Skeletal muscle tissue (tissue), 4 donors: ENCODE results near the gene RGS19. TPM values are rescaled to one million over a fixed set of nuclear protein-coding genes. Genes with fewer than 3 reads are reported as not detected.
A peak's percentile ranks its signal among the peaks of the same experiment; 100 is the strongest.

ENCODE experiments used
- H3K27ac ChIP-seq: one replicate; pipeline ENCODE4 v1.7.0; 2013; ENCODE audit warnings: mild to moderate bottlenecking, low read depth, low read length, inconsistent platforms
- H3K27me3 ChIP-seq, 3 donors: one replicate each; pipeline ENCODE4 v1.7.0; 2013; ENCODE audit warnings: low read length in 3 of 3; ENCODE audit not compliant: control insufficient read depth in 3 of 3, insufficient read depth in 3 of 3
- H3K36me3 ChIP-seq, 3 donors: one replicate each; pipeline ENCODE4 v1.7.0; 2013; ENCODE audit warnings: low read length in 3 of 3; ENCODE audit not compliant: control insufficient read depth in 3 of 3, insufficient read depth in 3 of 3
- H3K4me1 ChIP-seq, 3 donors: one replicate each; pipeline ENCODE4 v1.7.0; 2013; ENCODE audit warnings: low read length in 3 of 3, mild to moderate bottlenecking in 3 of 3; ENCODE audit not compliant: control insufficient read depth in 3 of 3, insufficient read depth in 3 of 3
- H3K4me3 ChIP-seq, 3 donors: one replicate each; pipeline ENCODE4 v1.7.0; 2013; ENCODE audit warnings: low read length in 3 of 3
- H3K9ac ChIP-seq, 3 donors: one replicate each; pipeline ENCODE4 v1.7.0; 2013; ENCODE audit warnings: low read length in 3 of 3, mild to moderate bottlenecking in 3 of 3, moderate library complexity in 2 of 3, low read depth in 1 of 3
- H3K9me3 ChIP-seq, 3 donors: one replicate each; pipeline ENCODE4 v1.7.0; 2013; ENCODE audit warnings: low read length in 3 of 3; ENCODE audit not compliant: control insufficient read depth in 3 of 3
- total RNA-seq: library from RNA; depleted of rRNA; stranded (reverse); fragments of >200 nt; gene quantifications from one replicate; pipeline ENCODE4 v1.2.3, GENCODE V29; 2014
- donor health status: Osteomylitis.

Gene RGS19
- total RNA-seq, 1 donor from 2014 or later, result 5.2 TPM

GRCh38 chr20:64037498-64038213 is 41.7 kb downstream of the RGS19 start:
- H3K27me3 ChIP-seq, result peaks cover 57 to 66% (median 58%) of the 10 kb centered on the region in 3 donors
- H3K4me3 ChIP-seq, result no peak overlapping the region
- H3K27ac ChIP-seq, result no peak overlapping the region

DNA sequence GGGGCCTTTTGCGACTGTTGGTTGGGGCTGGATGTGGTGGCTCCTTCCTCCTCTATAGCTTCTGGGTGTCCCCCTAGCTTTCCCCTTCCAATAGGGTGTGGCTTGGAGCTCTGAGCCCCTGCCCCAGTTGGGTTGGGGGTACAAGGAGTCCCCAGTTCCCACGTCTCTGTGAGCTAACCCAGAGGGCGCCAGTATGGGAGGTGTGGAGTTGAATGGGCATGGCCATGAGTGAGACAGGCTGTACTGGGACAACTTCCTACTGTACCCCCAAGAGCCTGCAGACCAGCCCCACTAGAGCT is 42.2 kb downstream of the RGS19 start:
- Histone ChIP-seq H3K9ac (no peak overlapping the region), H3K36me3 (peaks cover 16 to 18% (median 16%) of the 10 kb centered on the region in 3 donors), H3K9me3 (no peaks in the 10 kb centered on the region), H3K4me1 (peaks cover 6 to 34% (median 32%) of the 10 kb centered on the region in 3 donors), H3K4me3 (no peak overlapping the region), H3K27me3 (peaks cover 54 to 62% (median 57%) of the 10 kb centered on the region in 3 donors), H3K27ac (no peak overlapping the region)

More at GRCh38 chr20:64037498-64038213, 41.7 kb downstream of the RGS19 start:
- H3K4me1 ChIP-seq, result peaks cover 6 to 36% (median 35%) of the 10 kb centered on the region in 3 donors
- H3K9me3 ChIP-seq, result no peaks in the 10 kb centered on the region
- H3K36me3 ChIP-seq, result peaks cover 11 to 14% (median 11%) of the 10 kb centered on the region in 3 donors
- no peak overlapping the region for H3K9ac ChIP-seq

- Histone ChIP-seq H3K4me3 (no peak overlapping the region), H3K9ac (peak overlapping the region in 1 of 3 donors; percentile 25), H3K4me1 (peaks cover 6 to 32% (median 28%) of the 10 kb centered on the region in 3 donors), H3K27me3 (peaks cover 49 to 57% (median 52%) of the 10 kb centered on the region in 3 donors), H3K9me3 (no peaks in the 10 kb centered on the region), H3K36me3 (peaks cover 21 to 24% (median 21%) of the 10 kb centered on the region in 3 donors), H3K27ac (no peak overlapping the region)
These were observed 42.7 kb downstream of the RGS19 start for GRCh38 chr20:64036346-64037198.

GRCh38 chr20:64035933-64036345 is 43.4 kb downstream of the RGS19 start, which contains the start of gene C20orf204:
Gene C20orf204 (plus strand): TSS chr20:64036182. CDS start chr20:64036324, 142 bp downstream.
- Histone ChIP-seq H3K9ac (peak within 1 kb of the TSS in 1 of 3 donors; percentile 25), H3K27me3 (peaks cover 43 to 50% (median 46%) of the 10 kb centered on the region in 3 donors), H3K9me3 (no peaks in the 10 kb centered on the region), H3K4me3 (no peak within 1 kb of the TSS), H3K4me1 (peaks cover 2 to 28% (median 22%) of the 10 kb centered on the region in 3 donors), H3K36me3 (peaks cover 24 to 25% (median 25%) of the 10 kb centered on the region in 3 donors), H3K27ac (no peak within 1 kb of the TSS)

DNA sequence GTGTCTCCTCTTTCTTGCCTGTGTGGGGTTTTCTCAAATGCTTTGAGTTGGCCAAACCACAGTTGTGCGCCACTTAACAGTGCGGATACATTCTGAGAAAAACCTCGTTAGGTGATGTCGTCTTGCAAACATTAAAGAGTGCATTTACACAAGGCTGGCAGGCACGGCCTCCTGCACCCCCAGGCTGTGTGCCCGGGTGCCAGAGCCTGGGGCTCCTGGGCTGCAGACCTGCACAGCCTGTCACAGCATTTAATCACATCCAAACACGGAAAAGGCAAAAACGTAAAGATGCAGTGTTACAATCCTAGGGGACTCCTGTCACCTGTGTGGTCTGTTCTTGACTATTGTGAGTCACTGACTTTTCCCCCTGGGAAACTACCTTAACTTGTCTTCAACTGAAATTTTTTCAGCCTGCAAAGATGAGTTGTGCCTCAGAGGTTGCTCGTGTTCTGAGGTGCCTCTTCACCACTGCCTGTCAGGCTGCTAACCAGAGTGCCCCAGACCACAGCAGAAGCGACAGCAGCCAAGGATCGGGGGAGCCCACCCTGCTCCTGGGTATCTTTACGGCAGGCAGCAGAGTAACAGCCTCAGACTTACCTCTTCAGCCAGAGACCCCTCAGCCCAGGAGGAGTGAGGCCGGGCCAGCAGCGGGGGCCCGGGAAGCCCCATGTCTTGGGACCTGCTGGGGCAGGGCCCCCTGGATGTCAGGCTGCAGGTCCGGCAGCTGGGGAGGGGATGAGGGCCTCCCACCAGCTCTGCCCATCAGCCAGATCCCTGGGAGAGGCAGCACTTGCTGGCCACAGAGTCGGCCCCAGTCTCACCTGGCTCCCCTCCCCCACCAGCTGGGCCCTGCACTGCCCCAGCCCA is 44.0 kb downstream of the RGS19 start:
- peaks cover 36 to 44% (median 39%) of the 10 kb centered on the region in 3 donors for H3K27me3 ChIP-seq
- no peak overlapping the region for H3K4me3 ChIP-seq
- H3K4me1 ChIP-seq, result peaks cover 0 to 21% (median 16%) of the 10 kb centered on the region in 3 donors
- no peaks in the 10 kb centered on the region for H3K9me3 ChIP-seq
- no peak overlapping the region for H3K9ac ChIP-seq
- no peak overlapping the region for H3K27ac ChIP-seq
- H3K36me3 ChIP-seq, result peaks cover 30 to 32% (median 31%) of the 10 kb centered on the region in 3 donors

DNA sequence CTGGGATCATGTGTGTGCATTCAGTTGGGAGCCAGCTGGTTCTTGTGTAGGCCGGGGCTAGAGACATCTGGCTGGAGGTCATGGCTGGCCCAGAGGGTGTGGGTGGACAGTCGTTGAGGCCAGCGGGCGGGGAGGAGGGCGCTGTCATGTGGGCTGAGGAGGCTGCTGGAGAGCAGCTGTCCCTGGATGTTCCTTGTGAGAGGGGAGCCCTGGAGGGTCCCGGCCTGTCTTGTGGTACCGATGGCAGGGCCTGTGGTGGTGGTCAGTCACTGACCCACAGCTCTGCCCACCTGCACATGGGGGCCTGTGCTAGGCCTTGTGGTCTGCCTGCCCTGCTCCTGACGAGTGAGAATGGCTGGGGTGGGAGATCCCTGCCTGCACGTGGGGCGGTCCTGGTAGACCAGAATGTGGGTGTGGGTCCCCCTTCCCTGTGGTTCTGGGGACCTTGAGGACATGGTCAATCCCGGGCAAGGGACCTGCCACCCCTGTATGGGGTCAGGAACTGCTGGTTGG is 45.3 kb downstream of the RGS19 start:
- Histone ChIP-seq H3K27me3 (peaks cover 25 to 31% (median 27%) of the 10 kb centered on the region in 3 donors), H3K36me3 (peaks cover 43 to 44% (median 43%) of the 10 kb centered on the region in 3 donors), H3K27ac (no peak overlapping the region), H3K4me3 (no peak overlapping the region), H3K4me1 (peaks cover 0 to 11% (median 4%) of the 10 kb centered on the region in 3 donors), H3K9ac (peak overlapping the region in 1 of 3 donors; percentile 45), H3K9me3 (no peaks in the 10 kb centered on the region)

- Histone ChIP-seq H3K27me3 (peaks cover 18 to 23% (median 20%) of the 10 kb centered on the region in 3 donors), H3K9ac (no peak overlapping the region), H3K9me3 (no peaks in the 10 kb centered on the region), H3K27ac (no peak overlapping the region), H3K36me3 (peaks cover 50 to 54% (median 52%) of the 10 kb centered on the region in 3 donors), H3K4me3 (no peak overlapping the region), H3K4me1 (peaks cover 0 to 4% (median 0%) of the 10 kb centered on the region in 3 donors)
These were observed 46.4 kb downstream of the RGS19 start for GRCh38 chr20:64032706-64033624.

DNA sequence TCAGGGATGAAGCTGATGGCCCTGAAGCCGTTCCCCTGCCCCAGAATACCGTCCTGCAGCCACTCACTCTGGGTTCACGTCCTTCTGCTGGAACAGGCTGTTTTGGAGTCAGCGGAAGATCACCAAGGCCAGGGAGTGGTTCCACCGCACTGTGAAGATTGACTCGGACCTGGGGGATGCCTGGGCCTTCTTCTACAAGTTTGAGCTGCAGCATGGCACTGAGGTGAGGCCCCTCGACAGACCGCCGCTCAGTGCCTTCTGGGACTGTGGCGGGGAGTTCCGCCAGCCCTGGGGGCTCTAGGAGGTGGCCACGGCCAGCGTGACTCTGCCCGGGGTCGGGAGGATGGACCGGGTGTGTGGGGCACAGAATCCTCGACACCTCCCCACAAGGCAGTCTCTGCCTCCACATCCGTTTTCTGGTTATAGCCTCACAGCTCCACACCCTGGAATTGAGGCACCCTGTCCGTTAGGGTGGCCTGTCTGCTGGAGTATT is 47.5 kb downstream of the RGS19 start:
- no peaks in the 10 kb centered on the region for H3K9me3 ChIP-seq
- H3K4me3 ChIP-seq, result no peak overlapping the region
- no peak overlapping the region for H3K9ac ChIP-seq
- no peak overlapping the region for H3K27ac ChIP-seq
- peaks cover 7 to 12% (median 11%) of the 10 kb centered on the region in 3 donors for H3K27me3 ChIP-seq
- H3K4me1 ChIP-seq, result peaks cover 0 to 3% (median 0%) of the 10 kb centered on the region in 3 donors
- peaks cover 61 to 65% (median 63%) of the 10 kb centered on the region in 3 donors for H3K36me3 ChIP-seq
